Measurements from ENCODE around the gene PSMC4. TPM values are rescaled to one million over a fixed set of nuclear protein-coding genes. Genes with fewer than 3 reads are reported as not detected.
A peak's percentile ranks its signal among the peaks of the same experiment; 100 is the strongest.

The PSMC4 gene
- total RNA-seq, 1 donor from 2014 or later, result 165 TPM

DNA sequence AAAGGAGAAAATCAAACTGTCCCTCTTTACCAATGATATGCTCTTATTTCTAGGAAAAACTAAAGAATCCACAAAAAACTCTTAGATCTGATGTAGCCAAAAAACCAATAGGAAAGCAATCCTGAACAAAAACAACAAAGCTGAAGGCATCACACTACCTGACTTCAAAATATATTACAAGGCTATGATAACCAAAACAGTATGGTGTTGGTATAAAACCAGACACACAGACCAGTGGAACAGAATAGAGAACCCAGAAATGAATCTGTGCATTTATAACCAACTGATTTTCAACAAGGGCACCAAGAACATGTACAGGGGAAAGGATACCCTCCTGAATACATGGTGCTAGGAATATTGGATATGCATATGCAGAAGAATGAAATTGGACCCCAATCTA, 16.2 kb downstream of the PSMC4 start:
- no peak for DNase-seq (ENCODE audit: low read depth)

DNA sequence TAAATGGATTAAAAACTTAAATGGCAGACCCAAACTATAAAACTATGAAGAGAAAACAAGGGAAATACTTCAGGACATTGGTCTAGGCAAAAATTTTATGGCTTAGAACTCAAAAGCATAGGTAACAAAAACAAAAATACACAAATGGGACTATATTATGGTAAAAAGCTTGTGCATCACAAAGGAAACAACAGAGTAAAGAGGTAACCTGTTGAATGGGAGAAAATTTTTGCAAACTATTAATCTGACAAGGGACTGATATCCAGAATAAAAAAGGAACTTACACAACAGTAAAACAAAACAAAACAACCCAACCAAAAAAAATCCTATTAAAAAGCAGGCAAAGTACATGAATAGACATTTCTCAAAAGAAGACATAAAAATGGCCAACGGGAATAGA, 16.6 kb downstream of the PSMC4 start:
- no peak for DNase-seq (ENCODE audit: low read depth)

DNA sequence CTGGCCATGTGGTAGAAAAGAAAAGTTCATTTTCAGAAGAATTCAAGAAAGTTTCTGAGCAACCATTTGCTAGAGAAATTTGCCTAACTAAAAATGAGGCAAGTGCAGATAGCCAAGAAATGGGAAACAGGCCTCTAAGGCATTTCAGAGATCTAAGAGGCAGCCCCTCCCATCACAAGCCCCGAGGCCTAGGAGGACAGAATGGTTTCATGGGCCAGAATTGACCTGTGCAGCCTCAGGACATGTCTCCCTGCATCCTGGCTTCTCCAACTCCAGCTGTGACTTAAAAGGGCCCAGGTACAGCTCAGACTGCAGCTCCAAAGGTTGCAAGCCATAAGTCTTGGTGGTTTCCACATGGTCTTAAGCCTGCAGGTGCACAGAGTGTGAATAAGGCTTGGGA, 22.6 kb downstream of the PSMC4 start:
- no peak for DNase-seq (ENCODE audit: low read depth)

DNA sequence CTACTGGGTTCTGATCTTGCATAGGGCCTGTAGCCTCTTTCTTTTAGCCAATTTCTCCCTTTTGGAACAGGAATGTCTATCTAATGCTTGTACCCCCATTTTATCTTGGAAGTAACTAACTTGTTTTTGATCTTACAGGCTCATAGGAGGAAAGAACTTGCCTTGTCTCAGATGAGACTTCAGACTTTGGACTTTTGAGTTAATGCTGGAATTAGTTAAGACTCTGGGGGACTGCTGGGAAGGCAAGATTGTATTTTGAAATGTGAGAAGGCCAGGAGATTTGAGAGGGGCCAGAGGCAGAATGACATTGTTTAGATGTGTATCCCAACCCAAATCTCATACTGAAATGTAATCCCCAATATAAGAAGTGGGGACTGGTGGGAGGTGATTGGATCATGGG, 23.4 kb downstream of the PSMC4 start:
- no peak for DNase-seq (ENCODE audit: low read depth)

DNA sequence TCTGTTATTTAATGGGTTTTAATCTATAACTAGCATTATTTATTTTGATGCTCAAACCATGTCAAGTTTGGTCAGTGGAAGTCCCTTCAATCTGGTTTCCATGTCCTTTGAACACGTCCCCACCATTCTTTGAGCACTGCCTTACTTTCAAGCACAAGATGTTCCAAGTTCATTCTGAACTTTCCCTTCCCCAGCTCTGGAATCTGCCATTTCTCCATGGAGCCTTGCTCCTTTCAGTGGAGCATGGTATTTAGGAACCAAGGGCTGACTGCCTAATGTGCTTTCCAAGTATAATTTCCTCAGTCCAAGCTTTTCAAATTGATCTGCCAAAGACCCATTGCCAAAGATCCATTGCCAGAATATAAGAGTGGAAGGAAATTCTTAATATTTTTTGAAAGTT, 24.8 kb downstream of the PSMC4 start:
- DNase-seq (ENCODE audit: low read depth), result no peak

DNA sequence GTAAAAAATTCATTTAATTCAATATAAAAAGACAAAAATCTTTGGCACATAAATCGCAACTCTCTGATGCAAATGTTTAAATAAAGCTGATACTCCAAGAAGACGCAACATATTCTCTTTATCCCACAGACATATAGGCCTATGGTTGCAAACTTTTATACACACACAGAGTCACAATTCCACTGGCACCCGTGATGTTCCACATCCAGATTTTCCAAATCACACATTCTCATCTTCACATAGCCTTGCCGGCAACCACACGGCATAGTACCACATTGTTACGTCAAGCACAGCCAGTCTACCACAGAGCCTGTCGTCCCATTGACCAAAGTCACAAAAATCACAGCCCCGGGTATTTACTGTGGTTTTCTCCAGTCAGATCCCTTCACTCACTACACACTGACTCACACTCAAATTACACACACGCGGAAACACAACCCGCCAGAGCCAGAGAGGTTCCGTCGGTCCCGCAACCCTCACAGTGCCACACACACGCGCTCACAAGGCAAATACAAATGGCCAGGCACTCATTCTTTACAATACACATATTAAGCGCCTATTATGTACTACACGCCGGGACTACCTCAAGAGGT, 25.3 kb downstream of the PSMC4 start:
- peak; percentile 67 for DNase-seq (ENCODE audit: low read depth)

DNA sequence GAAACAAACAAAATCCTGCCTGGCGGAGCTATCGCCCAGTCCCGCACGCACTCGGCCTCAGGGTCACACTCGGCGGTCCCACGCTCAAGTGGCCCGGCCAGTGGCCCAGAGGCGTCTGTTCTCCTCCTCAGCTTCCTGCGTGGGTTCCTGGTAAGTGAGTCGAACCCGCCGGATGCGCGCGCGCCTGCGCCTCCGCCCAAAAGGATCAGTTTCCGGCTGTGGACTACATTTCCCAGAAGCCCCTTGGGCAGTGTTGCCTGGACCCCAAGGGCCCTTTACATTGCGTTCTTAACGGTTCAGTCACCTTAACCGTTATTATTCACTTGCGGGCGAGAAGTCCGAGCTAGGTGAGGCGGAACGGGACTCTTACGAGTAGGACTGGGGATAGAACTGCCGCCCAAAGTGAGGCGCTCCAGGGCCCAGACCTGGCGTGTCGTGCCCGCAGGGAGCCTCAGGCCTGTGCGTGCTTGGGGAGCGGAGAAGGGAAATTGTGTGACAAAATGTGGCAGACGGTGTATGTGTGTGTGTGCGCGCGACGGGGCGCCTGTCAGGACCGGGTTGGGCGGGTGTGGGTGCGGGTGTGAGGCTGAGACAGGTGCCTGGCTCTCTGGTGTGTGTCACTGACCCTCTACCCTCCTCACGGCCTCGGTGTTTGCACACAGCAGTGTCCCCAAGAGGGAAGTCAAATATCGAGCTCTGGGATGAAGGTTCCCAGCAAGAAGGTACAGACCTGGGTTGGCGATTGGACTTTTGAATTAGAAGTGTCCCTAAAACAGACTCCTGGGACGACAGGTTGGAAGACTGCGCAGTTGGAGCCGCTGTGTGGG, 26.1 kb downstream of the PSMC4 start, which contains the start of gene ZNF546:
ZNF546 (plus strand) TSS at position 250 of the 827 bp plus-strand sequence. CDS start 1,267 bp downstream, outside the sequence.
- peak; percentile 91 for DNase-seq (ENCODE audit: low read depth)

DNA sequence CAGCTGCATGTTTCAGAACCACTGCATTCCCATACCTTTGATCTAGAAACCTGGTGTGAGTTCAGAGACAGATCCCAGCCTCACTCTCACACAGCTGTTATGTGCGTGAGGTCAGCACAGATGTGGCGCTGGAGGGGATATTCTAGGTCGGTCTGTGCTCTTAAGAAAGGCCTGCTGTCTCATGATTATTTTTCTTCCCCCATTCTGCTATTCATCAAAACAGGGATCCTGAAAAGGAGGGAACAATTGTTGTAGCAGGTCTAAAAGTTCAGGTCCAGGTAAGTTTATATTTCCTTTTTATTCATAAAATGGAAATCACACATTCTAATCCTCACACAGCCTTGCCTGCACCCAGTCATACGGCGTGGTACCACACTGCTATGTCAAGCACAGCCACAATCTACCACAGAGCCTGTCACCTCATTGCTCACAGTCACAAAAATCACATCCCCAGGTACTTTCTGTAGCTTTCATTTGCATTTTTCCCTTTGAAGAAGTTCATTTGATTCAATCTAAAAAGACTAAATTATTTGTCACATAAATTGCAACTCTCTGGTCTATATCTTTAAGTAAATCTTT, 26.8 kb downstream of the PSMC4 start:
- DNase-seq (ENCODE audit: low read depth), result no peak

DNA sequence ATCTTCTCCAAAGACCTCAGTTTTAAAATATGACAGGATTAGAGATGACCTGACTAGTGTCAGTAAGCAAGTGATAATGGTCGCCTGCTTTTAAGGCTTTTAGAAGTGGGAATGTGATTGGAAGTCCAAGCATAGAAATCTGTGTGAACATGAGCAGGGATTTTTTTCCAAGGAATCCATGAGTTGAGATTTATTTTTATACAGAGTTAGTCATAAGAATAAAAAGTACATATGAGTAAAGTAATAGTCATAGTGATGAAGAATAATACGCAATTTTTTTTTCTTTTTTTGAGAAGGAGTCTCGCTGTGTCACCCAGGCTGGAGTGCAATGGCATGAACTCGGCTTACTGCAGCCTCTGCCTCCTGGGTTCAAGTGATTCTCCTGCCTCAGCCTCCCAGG, 27.5 kb downstream of the PSMC4 start:
- peak; percentile 13 for DNase-seq (ENCODE audit: low read depth)

DNA sequence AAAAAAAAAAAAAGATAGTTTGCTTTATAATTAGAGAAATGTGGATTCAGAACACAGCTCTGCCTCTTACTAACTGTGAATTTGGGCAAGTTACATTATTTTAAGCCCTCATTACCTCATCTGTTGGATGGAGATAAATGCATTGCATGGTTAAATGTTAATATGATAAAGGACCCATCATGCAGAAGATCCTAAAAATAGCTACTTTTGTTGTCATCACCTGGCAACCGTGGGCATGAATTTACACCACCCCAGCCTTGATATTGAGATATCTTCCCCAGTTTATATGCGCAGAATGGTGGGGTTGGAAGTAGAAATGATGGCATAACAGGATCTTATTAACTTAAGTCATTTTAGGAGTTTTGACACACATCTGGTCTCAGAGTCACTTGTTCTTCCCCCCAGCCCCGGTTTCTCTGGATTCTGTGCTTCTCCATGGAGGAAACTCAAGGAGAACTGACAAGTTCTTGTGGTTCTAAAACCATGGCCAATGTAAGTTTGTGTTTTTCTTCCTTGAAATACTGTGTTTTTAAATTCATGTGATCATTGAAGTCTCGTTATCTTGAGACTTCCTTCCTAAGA, 34.8 kb downstream of the PSMC4 start:
- DNase-seq (ENCODE audit: low read depth), result peak; percentile 14

DNA sequence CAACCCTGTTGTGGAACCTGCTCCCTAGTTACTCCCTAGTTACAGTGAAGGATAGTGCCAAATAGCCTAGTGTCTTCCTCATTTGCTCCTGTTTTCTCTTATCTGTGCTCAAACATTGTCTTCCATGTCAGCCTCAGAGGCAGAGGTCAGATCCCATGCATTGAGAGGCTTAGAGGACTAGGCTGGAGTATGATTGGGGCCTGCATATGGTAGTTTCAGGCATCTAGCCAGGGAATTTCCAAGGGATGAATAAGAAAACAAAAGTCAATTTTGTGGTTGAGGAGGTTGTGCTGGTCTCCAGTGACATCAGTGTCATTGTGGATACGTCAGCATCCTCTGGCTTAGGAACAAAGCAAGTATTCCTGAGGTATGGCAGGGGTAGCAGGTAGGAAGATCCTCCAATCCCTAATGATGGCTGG, 35.3 kb downstream of the PSMC4 start:
- peak; percentile 80 for DNase-seq (ENCODE audit: low read depth)

DNA sequence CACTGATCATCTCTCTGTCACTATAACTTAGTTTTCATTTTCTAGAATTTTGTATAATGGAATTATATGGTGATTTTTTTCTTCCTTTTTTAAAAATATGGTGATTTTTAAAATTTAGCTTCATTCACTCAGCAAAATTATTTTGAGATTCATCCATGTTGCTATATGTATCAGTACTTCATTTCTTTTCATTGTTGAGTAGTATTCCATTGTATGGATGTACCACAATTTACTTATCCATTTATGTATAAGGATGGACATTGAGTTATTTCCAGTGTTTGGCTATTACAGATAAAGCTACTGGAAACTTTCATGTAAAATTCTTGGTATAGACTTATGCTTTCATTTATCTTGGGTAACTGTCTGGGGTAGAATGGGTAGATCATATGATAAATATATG, 38.7 kb downstream of the PSMC4 start:
- no peak for DNase-seq (ENCODE audit: low read depth)

DNA sequence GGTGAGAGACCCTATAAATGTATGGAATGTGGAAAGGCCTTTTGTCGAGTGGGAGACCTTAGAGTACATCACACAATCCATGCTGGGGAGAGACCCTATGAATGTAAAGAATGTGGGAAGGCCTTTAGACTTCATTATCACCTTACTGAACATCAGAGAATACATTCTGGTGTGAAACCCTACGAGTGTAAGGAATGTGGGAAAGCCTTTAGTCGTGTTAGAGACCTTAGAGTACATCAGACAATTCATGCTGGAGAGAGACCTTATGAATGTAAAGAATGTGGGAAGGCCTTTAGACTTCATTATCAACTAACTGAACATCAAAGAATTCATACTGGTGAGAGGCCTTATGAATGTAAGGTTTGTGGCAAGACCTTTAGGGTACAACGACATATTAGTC, 43.0 kb downstream of the PSMC4 start:
- no peak for DNase-seq (ENCODE audit: low read depth)

DNA sequence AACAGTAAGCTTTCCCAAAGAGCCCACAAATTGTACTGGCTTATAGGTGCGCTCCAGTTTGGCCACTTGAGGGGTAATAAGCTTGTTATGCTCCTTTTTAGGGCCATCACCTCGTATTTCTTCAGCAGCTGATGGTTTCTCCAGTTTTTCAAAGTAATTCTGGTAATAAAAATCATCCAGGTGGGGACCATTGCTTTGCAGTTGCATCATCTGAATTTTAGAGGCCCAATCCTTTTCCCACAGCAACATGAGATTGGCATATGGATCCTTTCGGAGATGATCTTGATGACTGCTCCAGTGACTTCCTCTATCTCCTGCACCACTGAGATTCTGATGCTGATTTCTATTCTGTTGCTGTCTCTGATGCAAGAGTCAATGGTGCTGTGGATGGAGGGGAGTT, 53.0 kb downstream of the PSMC4 start:
- DNase-seq (ENCODE audit: low read depth), result no peak

DNA sequence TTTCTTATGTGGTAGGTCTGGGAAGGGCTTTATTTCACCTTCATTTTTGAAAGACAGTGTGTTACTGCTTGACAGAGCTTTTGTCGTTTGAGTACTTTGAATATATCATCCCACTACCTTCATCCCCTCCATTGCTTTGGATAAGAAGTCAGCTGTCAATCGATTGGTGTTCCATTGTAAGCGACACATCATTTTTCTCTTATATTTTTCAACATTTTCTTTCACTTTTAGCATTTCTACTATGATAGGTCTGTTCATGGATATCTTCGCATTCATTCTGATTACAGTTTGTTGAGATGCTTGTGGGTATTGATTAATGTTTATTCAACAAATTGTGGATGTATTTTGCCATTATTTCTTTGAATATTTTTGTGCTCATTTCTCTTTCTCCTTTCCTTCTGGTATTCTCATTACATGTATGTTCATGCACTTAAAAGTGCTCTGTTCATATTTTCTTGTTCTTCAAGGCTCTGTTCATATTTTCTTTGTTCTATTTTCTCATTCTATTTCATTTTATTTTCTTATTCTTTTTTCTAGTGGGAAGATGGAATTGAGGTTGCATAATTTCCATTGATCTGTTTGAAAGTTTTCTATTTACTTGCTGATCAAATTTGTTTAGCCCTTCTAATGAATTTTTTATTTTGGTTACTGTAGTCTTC, 55.1 kb downstream of the PSMC4 start:
- no peak for DNase-seq (ENCODE audit: low read depth)

DNA sequence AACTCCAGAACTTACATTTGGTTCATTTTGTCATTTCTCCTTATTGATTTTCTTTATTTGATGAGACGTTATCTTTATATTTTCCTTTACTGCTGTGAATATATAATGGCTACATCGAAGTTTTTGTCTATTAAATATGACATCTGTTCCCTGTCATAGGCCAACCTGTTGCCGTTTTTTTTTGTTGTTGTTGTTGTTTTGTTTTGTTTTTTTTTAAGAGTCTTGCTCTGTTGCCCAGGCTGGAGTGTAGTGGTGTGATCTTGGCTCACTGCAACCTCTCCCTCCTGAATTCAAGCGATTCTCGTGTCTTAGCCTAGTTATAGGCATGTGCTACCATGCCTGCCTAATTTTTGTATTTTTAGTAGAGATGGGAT, 55.6 kb downstream of the PSMC4 start:
- no peak for DNase-seq (ENCODE audit: low read depth)

Other genes starting within 250 kb of the PSMC4 start
- not detected in 2 replicates for gene CLC, start 233.1 kb upstream of the PSMC4 start, total RNA-seq
- gene LEUTX, start 192.3 kb upstream of the PSMC4 start, total RNA-seq, result not detected in 2 replicates
- gene DYRK1B, start 137.0 kb upstream of the PSMC4 start, total RNA-seq, result 0.16 and 0.45 TPM in 2 replicates
- gene FBL, start 124.8 kb upstream of the PSMC4 start, total RNA-seq, result 21.7 and 26.1 TPM in 2 replicates
- gene FCGBP, start 36.5 kb upstream of the PSMC4 start, total RNA-seq, result 0.21 and 0.43 TPM in 2 replicates
- gene ZNF546, start 25.9 kb downstream of the PSMC4 start, total RNA-seq, result 3.0 and 3.2 TPM in 2 replicates
- 7.8 and 9.8 TPM in 2 replicates for gene ZNF780B, start 85.1 kb downstream of the PSMC4 start, total RNA-seq
- 11.6 and 17.3 TPM in 2 replicates for gene ZNF780A, start 119.8 kb downstream of the PSMC4 start, total RNA-seq
- 11.1 and 12.8 TPM in 2 replicates for gene MAP3K10, start 220.3 kb downstream of the PSMC4 start, total RNA-seq
- not detected in 2 replicates for gene TTC9B, start 247.2 kb downstream of the PSMC4 start, total RNA-seq

Data from myocyte (in vitro differentiated cells).